Psoas muscle (tissue), 8 donors: ENCODE data around the gene WAPL. TPM values are rescaled to one million over a fixed set of nuclear protein-coding genes. Genes with fewer than 3 reads are reported as not detected.
"Not testable (repeated sequence)": the region's sequence is repeated elsewhere in the genome, so short reads cannot be mapped to it uniquely, and the experiment has no call there.

Source experiments
- ATAC-seq, 4 donors: fragments of 200-7000 bp; cut with Tn5 transposase; one replicate each; pipeline ENCODE4 v1.9.1; 2020; ENCODE audit warnings: moderate library complexity in 3 of 4, mild to moderate bottlenecking in 2 of 4
- DNase-seq, 2 donors: peaks; one replicate each; pipeline ENCODE4 v3.0.0-alpha.2; 2020
- H3K27ac ChIP-seq: fragments of 200-600 bp; one replicate; pipeline ENCODE4 v1.8.0; 2022
- H3K27me3 ChIP-seq, 3 donors: fragments of 200-600 bp in 1 of 3; one replicate each; pipeline versions ENCODE4 v1.6.1 to v1.8.0; 2013 to 2022; ENCODE audit warnings: low read length in 2 of 3, mild to moderate bottlenecking in 2 of 3, moderate library complexity in 1 of 3; ENCODE audit not compliant: insufficient read depth in 3 of 3
- H3K36me3 ChIP-seq, 2 donors: fragments of 200-600 bp in 1 of 2; one replicate each; pipeline versions ENCODE4 v1.6.1 to v1.8.0; 2013 to 2022; ENCODE audit warnings: low read depth in 1 of 2, mild to moderate bottlenecking in 1 of 2, moderate library complexity in 1 of 2; ENCODE audit not compliant: insufficient read depth in 1 of 2
- H3K4me1 ChIP-seq: fragments of 200-600 bp; one replicate; pipeline ENCODE4 v1.8.0; 2022
- H3K4me3 ChIP-seq: fragments of 200-600 bp; one replicate; pipeline ENCODE4 v1.8.0; 2022; ENCODE audit warnings: mild to moderate bottlenecking
- H3K9me3 ChIP-seq: fragments of 200-600 bp; one replicate; pipeline ENCODE4 v1.8.0; 2022
- WGBS, 3 donors: extraction: QIAGEN DNeasy Blood & Tissue Kit; methylation state at CpG; one replicate each; pipeline versions ENCODE4 v1.1.6 to v1.1.7; 2013; 5-methylcytosine and 5-hydroxymethylcytosine counted together
- intact Hi-C, 2 donors: fragments of 100-400 bp; cut with DNase I; formaldehyde crosslinking; loops; one replicate each; pipeline versions ENCODE4 v1.11.0 to v1.14.2; 2022
- polyA plus RNA-seq, 3 donors: library from polyadenylated mRNA; stranded (reverse); fragments of 200-250 nt; gene quantifications; one replicate each; pipeline ENCODE4 v1.2.3, GENCODE V29; 2013
- total RNA-seq, 4 donors: library from RNA; stranded (reverse); fragmentation: NEBNext Ultra II Directional in 2 of 4; extraction: Animal tissue kit (Norgen Biotek cat#: 25700) in 2 of 4; gene quantifications; one replicate each; pipeline versions ENCODE4 v1.2.1 to v1.2.4, GENCODE V29; 2021 to 2023
- TF ChIP-seq, protein P1 (sequence below): fragments of 200-600 bp; IDR thresholded peaks from one replicate; pipeline ENCODE4 v1.8.0; 2022; ENCODE audit warnings: antibody characterized with exemption
- donor health status: healthy with polysubstance abuse.
- donor health status: DM: no; HTN: no; CAD: no; lungs with moderate emphysema.
- donor health status: Bipolar disorder and iron deficiency.
- donor health status: healthy.
- donor health status: DM: yes; HTN: yes; CAD: no.
- donor health status: DM: no; HTN: no; CAD: no.
- donor health status: DM: no; HTN: no; CAD: no.
- donor health status: DM: yes; HTN: yes; CAD: no.

The WAPL gene
- total and polyA plus RNA-seq, 7 donors = 20.0 to 63.7 (median 38.0) TPM

DNA sequence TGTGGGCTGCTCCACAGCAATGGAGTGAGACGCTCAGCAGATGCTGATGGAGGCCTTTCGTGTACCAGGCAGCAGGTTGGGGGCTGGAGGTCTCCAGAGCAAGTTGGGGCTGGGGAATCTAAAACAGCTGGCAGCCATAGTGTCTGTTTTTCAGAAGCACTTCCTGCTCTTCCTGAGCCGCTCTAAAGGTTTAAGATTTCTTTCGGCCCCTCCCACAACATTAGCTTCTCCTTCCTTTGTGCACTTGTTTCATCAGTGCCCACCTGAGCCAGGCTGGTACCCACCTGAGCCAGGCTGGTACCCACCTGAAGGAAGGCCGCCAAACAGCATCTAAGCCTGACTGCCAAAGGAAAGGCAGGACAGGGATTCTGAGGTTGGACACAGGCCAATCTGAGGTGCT lies 18.4 kb upstream of the WAPL start:
- Histone ChIP-seq H3K36me3 (no peaks in the 10 kb centered on the region), H3K9me3 (no peaks in the 10 kb centered on the region), H3K27me3 (no peaks in the 10 kb centered on the region), H3K4me3 (no peak overlapping the region), H3K27ac (no peak overlapping the region), H3K4me1 (peaks cover 2% of the 10 kb centered on the region)
- intact Hi-C loops = no loop called here
- TF ChIP-seq, protein P1, sequence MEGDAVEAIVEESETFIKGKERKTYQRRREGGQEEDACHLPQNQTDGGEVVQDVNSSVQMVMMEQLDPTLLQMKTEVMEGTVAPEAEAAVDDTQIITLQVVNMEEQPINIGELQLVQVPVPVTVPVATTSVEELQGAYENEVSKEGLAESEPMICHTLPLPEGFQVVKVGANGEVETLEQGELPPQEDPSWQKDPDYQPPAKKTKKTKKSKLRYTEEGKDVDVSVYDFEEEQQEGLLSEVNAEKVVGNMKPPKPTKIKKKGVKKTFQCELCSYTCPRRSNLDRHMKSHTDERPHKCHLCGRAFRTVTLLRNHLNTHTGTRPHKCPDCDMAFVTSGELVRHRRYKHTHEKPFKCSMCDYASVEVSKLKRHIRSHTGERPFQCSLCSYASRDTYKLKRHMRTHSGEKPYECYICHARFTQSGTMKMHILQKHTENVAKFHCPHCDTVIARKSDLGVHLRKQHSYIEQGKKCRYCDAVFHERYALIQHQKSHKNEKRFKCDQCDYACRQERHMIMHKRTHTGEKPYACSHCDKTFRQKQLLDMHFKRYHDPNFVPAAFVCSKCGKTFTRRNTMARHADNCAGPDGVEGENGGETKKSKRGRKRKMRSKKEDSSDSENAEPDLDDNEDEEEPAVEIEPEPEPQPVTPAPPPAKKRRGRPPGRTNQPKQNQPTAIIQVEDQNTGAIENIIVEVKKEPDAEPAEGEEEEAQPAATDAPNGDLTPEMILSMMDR = no peak
- WGBS, 3 donors = 76 to 92% (median 83%) methylated on average over 5 of the region's 5 CpGs
- ATAC-seq = no peak
- no peak for DNase-seq

- intact Hi-C loops = loop anchor here in 1 of 2 donors (5.0 kb wide), 1 partner anchor 49 kb away; no protein-coding TSS in a partner anchor
- TF ChIP-seq, protein P1 = no peak
- DNase-seq (no peak), ATAC-seq (no peak)
- Histone ChIP-seq H3K36me3 (no peaks in the 10 kb centered on the region), H3K27me3 (no peaks in the 10 kb centered on the region), H3K4me1 (peaks cover 14% of the 10 kb centered on the region), H3K27ac (no peak overlapping the region), H3K9me3 (no peaks in the 10 kb centered on the region), H3K4me3 (no peak overlapping the region)
- 63 to 73% (median 64%) methylated on average over 7 of the region's 7 CpGs for WGBS, 3 donors
Measured at GRCh38 chr10:86538547-86538946, 17.0 kb upstream of the WAPL start.

DNA sequence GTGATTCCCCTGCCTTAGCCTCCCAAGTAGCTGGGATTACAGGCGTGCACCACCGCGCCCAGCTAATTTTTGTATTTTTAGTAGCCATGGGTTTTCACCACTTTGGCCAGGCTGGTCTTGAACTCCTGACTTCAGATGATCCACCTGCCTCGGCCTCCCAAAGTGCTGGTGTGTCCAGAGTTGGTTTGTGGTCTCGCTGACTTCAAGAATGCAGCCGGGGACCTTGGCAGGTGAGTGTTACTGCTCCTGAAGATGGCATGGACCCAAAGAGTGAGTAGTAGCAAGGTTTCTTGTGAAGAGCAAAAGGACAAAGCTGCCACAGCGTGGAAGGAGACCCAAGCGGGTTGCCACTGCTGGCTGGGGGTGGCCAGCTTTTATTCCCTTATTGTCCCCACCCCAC lies 16.4 kb upstream of the WAPL start:
- intact Hi-C loops = loop anchor here in 1 of 2 donors (5.0 kb wide), 1 partner anchor 49 kb away; no protein-coding TSS in a partner anchor
- H3K36me3 ChIP-seq, H3K27ac ChIP-seq, ATAC-seq, H3K27me3 ChIP-seq, H3K4me3 ChIP-seq, H3K9me3 ChIP-seq, DNase-seq: not testable (repeated sequence)
- WGBS, 3 donors = 96 to 98% (median 97%) methylated on average over 8 of the region's 8 CpGs
- H3K4me1 ChIP-seq = peaks cover 18% of the 10 kb centered on the region

- no peaks in the 10 kb centered on the region for H3K36me3 ChIP-seq
- H3K27ac ChIP-seq = peak overlapping the region; percentile 76
- TF ChIP-seq, protein P1 = no peak
- ATAC-seq (no peak), DNase-seq (no peak)
- no peaks in the 10 kb centered on the region for H3K27me3 ChIP-seq
- whole genome bisulfite sequencing, 3 donors = 40 to 43% (median 42%) methylated on average over 39 to 40 of the region's 40 CpGs
- intact Hi-C loops = loop anchor here in 1 of 2 donors (5.0 kb wide), 1 partner anchor 51 kb away; no protein-coding TSS in a partner anchor
- H3K4me1 ChIP-seq = peaks cover 24% of the 10 kb centered on the region
- no peaks in the 10 kb centered on the region for H3K9me3 ChIP-seq
- peak overlapping the region; percentile 69 for H3K4me3 ChIP-seq
Measured at GRCh38 chr10:86536294-86536861, 14.8 kb upstream of the WAPL start.

DNA sequence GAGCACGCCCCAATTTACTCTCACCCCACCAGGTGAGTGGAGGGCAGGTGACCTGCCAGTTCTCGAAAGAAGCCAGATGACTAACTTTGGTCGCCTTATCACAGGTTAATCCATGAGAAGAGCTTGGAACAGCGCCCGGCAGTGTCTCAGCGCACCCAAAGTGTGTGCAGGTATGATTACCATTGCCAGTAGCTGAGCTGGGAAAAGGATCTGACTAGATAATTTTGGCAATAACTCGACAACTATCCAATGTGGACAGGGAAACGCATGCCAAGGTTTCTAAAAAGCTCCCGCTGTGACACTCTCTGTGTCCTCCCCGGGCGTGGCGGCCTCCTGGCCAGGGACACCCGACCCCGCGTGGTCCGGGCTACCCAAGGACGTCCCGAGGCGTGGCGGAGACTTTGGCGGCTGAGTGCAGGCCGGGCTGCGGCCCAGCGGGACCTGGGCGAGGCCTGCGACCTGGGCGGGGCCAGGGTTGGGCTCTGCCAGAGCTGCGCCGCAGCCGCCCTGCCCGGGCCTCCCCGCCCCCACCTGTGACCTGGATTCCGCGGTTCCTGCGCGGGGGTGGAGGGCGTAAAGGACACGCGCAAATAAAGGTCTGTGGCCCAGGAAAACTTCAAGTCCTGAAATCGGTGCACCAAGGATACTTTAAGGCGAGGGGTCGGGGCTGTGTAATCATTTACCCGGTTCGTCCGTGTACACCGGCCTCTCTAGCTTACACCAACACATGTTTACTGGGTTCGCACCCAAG lies 13.7 kb upstream of the WAPL start:
- Histone ChIP-seq H3K36me3 (no peaks in the 10 kb centered on the region), H3K27me3 (no peaks in the 10 kb centered on the region), H3K27ac (peak overlapping the region; percentile 76), H3K4me1 (peaks cover 24% of the 10 kb centered on the region), H3K4me3 (peak overlapping the region; percentile 69), H3K9me3 (no peaks in the 10 kb centered on the region)
- DNase-seq = peak; percentile 89 to 95
- TF ChIP-seq, protein P1 = no peak
- intact Hi-C loops = loop anchor here in 1 of 2 donors (5.0 kb wide), 1 partner anchor 52 kb away; no protein-coding TSS in a partner anchor
- 9 to 14% (median 10%) methylated on average over 41 to 47 of the region's 47 CpGs for WGBS, 3 donors
- peak; percentile 95 to 97 (median 96) for ATAC-seq
